ENCODE results near the gene ZNRF1. TPM values are rescaled to one million over a fixed set of nuclear protein-coding genes. Genes with fewer than 3 reads are reported as not detected.

The ZNRF1 gene
- total and polyA plus RNA-seq, 2 of the 4 experiments (the other 2 are of a cell fraction) = 8.2 to 20.7 TPM

DNA sequence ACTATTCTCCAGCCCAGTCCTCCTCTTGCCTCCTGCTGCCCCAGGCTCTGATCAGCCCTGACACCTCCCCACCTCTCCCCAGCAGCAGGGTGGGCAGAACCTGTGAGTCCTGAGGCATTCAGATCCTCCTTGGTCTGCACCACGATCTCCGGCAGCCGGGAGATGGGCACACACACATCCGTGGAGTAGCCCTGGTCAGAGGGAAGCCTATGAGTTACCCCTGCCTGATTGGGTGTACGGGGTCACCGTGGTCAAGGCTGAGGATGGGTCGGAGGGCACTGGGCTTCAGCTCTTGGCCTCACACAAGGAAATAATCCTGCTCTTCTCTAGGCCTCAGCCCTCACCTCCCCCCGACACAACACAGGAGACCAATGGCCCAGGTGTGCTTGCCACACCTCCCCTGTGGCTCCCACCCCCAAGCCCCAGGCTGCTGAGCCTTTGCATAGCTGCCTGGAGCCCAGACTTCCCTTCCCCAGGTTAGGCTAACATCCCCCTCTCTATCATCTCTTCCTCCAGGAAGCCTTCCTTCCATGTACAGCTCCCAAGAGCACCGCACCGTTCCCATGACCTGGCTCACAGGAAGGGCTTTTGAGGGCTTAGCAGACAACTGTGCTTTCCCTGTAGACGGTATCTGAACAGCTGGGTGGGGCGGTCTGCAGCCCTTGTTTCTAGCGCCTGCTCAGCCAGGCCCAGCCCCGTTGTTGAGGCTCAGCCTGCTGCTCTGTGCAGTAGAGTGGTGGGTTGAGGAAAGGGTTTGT, 114.1 kb downstream of the ZNRF1 start:
- H3K4me2 ChIP-seq (ENCODE audit: low read depth, low read length) = no peak overlapping the region
- H3K56ac ChIP-seq (ENCODE audit: extremely low read depth, insufficient read depth, low read length) = no peak overlapping the region
- no peak overlapping the region for H3K9ac ChIP-seq (ENCODE audit: low read depth, low read length)
- dilution Hi-C loops (cut with HindIII; ENCODE audit: low sequenced_read_pairs, unreplicated experiment) = no loop called here
- H3K23ac ChIP-seq (ENCODE audit: low read depth, low read length) = no peak overlapping the region
- H2AK9ac ChIP-seq (replicated peaks; ENCODE audit: low read depth, low read length, poor library complexity) = no peak overlapping the region
- no peak for DNase-seq
- H3K18ac ChIP-seq (ENCODE audit: low read depth, low read length) = no peak overlapping the region
- H2AFZ ChIP-seq (replicated peaks; ENCODE audit: low read length, poor library complexity) = peak overlapping the region; percentile 54
- no peak overlapping the region for H2BK20ac ChIP-seq (ENCODE audit: low read depth, low read length)
- no peak overlapping the region for H2BK120ac ChIP-seq (ENCODE audit: low read depth, low read length)
- peaks cover 10% of the 10 kb centered on the region; the same call in 1 of the 2 replicates for H3K9me1 ChIP-seq (ENCODE audit: insufficient read depth, low read length)
- H2AK5ac ChIP-seq (ENCODE audit: low read depth, low read length) = no peak overlapping the region
- no TSS peak for BruUV-seq (replicated peaks)
- ChIA-PET CTCF (no interaction called here), POLR2A (ENCODE audit: unreplicated experiment) (no interaction called here)
- no peak for ATAC-seq (ENCODE audit: low read depth)
- H3K14ac ChIP-seq (replicated peaks; ENCODE audit: low read depth, low read length) = no peak overlapping the region
- no peak overlapping the region for H4K8ac ChIP-seq (ENCODE audit: low read depth in 2 of 2, low read length in 2 of 2)
- intact Hi-C loops (cut with micrococcal nuclease) = loop anchor here (5.0 kb wide), 1 partner anchor 301 kb away; no protein-coding TSS in a partner anchor
- no peak for TF ChIP-seq MXI1 (IDR thresholded peaks at IDR 0.05; ENCODE audit: borderline replicate concordance, low read depth, low read length)
- no peak for TF ChIP-seq MAZ (IDR thresholded peaks at IDR 0.05; ENCODE audit: borderline replicate concordance, low read depth, low read length)
- TF ChIP-seq CHD1 (IDR thresholded peaks at IDR 0.05; ENCODE audit: low read depth, low read length) = no peak
- TF ChIP-seq, protein P1, sequence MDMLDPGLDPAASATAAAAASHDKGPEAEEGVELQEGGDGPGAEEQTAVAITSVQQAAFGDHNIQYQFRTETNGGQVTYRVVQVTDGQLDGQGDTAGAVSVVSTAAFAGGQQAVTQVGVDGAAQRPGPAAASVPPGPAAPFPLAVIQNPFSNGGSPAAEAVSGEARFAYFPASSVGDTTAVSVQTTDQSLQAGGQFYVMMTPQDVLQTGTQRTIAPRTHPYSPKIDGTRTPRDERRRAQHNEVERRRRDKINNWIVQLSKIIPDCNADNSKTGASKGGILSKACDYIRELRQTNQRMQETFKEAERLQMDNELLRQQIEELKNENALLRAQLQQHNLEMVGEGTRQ (IDR thresholded peaks at IDR 0.05; ENCODE audit: low read depth, low read length) = no peak
- no peak for TF ChIP-seq ELK1 (IDR thresholded peaks at IDR 0.05; ENCODE audit: borderline replicate concordance, low read depth, low read length)
- TF ChIP-seq RAD21 (IDR thresholded peaks at IDR 0.05; ENCODE audit: low read length) = no peak
- TF ChIP-seq FOS (IDR thresholded peaks at IDR 0.05; ENCODE audit: low read depth, low read length) = no peak
- no peak for TF ChIP-seq MAFK (IDR thresholded peaks at IDR 0.05; ENCODE audit: low read depth, low read length)
- in situ Hi-C loops (cut with MboI; ENCODE audit: low sequenced_read_pairs) = no loop called here
- peaks cover 4 to 22% of the 10 kb centered on the region in 2 experiments; a peak in 3 of 4 replicates for H3K79me1 ChIP-seq (ENCODE audit: low read depth in 1 of 2, low read length in 2 of 2)
- no peaks in the 10 kb centered on the region for H3K27me3 ChIP-seq (ENCODE audit: control insufficient read depth, insufficient read depth, low read length)
- peaks cover 25% of the 10 kb centered on the region for H3K4me1 ChIP-seq (ENCODE audit: control insufficient read depth, insufficient read depth, low read length)
- no peaks in the 10 kb centered on the region; the same call in 1 of the 2 replicates for H3K36me3 ChIP-seq (ENCODE audit: control insufficient read depth, insufficient read depth, low read length)
- no peaks in the 10 kb centered on the region for H3K9me3 ChIP-seq (ENCODE audit: control insufficient read depth, insufficient read depth, low read length)
- no peak overlapping the region for H2BK15ac ChIP-seq (ENCODE audit: low read depth, low read length)
- no peak overlapping the region for H3K27ac ChIP-seq (ENCODE audit: insufficient read depth, low read length)
- H3K4me3 ChIP-seq (ENCODE audit: insufficient read depth, low read depth, low read length) = no peak overlapping the region
- H4K20me1 ChIP-seq (ENCODE audit: insufficient read depth, low read length) = peaks cover 10% of the 10 kb centered on the region
- no peak overlapping the region for H2BK5ac ChIP-seq (ENCODE audit: low read depth, low read length, poor library complexity, severe bottlenecking)
- H4K91ac ChIP-seq (ENCODE audit: insufficient read depth, low read depth, low read length) = no peak overlapping the region
- H3K4ac ChIP-seq (ENCODE audit: low read depth, low read length) = no peak overlapping the region
- no peak overlapping the region for H4K5ac ChIP-seq (ENCODE audit: low read depth, low read length)
- 71% methylated on average over 8 of the region's 14 CpGs; no CpG with 5 or more reads in 1 of the 2 experiments for WGBS, 2 experiments (ENCODE audit: extremely low coverage in 2 of 2, insufficient read length in 1 of 2)
